AG08396 (cell line): Measurements from ENCODE around the gene RFX8.
"Not testable (repeated sequence)": the region's sequence is repeated elsewhere in the genome, so short reads cannot be mapped to it uniquely, and the experiment has no call there.

Experiments
- DNase-seq: peaks from one replicate; pipeline ENCODE4 v3.0.0; 2012; ENCODE audit warnings: low spot score, mixed read lengths

Gene RFX8

GRCh38 chr2:101440127-101440738, 34.7 kb downstream of the RFX8 start:
- DNase-seq, result no peak

DNA sequence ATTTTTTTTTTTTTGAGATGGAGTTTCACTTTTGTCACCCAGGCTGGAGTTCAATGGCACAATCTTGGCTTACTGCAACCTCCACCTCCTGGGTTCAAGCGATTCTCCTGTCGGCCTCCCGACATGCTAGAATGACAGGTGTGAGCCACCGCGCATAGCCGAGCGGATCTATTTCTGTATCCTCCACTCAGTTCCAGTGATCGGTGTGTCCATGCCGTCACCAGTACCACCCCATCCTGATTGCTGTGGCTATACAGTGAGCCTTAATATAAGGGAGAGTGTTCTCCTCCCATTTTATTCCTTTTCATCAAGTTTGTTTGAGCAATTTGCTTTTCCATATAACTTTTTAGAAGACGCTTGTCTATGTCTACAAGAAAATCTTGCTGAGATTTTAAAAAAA, 35.2 kb downstream of the RFX8 start:
- no peak for DNase-seq

GRCh38 chr2:101438555-101438954, 36.4 kb downstream of the RFX8 start:
- DNase-seq, result not testable (repeated sequence)

GRCh38 chr2:101435001-101435862, 39.7 kb downstream of the RFX8 start:
- DNase-seq, result no peak

DNA sequence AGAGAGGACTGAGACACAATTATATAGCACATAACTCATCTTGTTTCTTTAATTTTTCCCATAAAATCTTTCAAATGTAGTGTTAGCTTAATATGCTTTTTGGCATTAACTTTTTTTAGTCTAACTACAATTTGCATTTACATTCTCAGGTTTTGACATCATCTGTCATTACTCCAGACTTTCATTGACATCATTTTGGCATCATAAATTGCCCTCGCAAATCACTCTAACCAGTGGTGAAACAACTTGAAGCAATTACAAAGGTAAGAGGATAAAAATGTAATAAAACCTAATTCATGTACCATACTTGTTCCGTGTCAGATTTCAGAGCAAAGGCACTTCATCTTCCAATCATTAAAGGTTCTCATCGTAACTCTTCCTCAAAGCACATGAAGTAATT, 41.4 kb downstream of the RFX8 start:
- no peak for DNase-seq

- DNase-seq, result peak; percentile 34
Measured at GRCh38 chr2:101432411-101433181, 42.3 kb downstream of the RFX8 start.

GRCh38 chr2:101431486-101431885, 43.4 kb downstream of the RFX8 start:
- DNase-seq, result no peak

DNA sequence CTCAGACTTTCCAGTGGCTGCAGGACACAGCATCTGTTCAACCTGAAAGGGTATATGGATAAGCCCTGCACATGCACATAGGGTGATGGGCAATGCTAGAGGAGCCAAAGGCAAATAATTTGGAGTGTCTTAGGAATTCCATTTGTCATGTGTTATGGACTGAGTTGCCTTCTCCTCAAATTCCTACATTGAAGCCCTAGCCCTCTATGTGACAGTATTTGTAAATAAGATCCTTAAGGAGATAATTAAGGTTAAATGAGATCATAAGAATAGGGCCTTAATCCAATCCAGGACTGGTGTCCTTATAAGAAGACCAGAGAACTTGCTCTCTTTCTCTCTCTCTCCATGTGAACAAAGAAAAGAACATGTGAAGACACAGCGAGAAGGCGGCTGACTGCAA, 44.8 kb downstream of the RFX8 start:
- DNase-seq, result no peak

GRCh38 chr2:101429453-101429852, 45.5 kb downstream of the RFX8 start:
- DNase-seq, result no peak

DNA sequence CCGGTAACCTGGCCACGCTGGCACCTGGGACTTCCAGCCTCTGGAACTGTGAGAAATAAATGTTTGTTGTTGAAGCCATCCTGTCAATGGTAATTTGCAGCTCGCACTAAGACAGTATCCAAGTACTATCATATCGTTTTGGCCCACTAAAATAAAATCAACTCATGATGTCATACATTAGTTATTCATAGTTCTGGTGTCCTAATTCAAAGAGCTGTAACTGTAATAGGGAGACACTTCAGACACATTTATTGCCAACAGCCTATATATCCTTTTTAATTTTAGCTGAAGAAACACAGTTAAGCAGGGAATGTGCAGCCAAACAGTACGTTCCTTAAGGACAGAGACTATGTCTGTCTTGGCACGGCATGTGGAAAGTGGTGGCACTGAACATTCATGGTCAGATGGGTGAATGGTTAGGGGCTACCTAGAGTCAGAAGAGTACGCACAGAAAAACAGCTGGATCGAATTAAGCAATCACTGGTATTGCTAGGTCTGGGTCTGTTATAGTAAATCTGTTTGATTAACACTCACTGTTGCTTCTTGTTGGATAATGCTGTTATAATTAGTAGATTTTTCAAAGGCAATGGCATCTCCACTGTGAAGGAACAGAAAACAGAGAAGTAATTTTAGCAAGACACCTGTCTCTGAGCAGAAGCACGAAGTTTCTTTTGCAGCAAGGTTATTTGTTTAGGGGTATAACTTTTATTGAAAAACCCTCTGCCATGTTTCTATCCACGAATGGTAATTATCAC, 46.3 kb downstream of the RFX8 start:
- DNase-seq, result no peak

DNA sequence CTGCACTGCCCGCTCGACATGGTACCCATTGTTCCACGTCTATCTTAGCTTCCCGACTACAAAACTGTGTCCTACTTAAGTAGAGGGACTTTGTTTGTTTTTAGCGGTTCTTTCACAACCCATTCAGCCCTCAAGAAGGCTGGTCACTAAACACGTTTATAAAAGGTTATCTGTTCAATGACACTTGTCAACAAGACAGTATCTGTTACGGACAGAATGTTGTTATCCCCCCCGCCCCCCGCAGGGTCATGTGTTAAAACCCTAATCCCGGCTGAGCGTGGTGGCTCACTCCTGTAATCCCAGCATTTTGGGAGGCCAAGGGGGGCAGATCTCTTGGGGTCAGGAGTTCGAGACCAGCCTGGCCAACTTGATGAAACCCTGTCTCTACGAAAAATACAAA, 47.2 kb downstream of the RFX8 start:
- no peak for DNase-seq

GRCh38 chr2:101427240-101427639, 47.7 kb downstream of the RFX8 start:
- no peak for DNase-seq

DNA sequence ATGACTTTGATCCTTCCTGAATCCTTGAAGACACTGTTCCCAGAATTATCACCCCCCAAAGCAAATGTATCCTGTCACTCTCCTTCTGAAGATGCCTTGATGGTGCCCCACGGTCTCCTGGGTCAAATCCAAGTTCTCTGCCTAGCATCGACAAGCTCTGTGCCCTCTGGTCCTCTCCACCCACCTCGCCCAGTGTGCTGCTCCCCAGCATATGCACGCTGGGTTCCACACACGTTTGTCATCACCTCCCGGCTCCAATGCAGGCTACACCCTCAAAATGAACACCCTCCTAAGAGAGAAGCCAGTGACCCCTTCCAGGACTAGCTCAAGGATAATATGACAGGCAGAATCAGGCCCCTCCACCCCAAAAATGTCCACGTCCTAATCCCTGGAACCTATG, 48.1 kb downstream of the RFX8 start:
- DNase-seq, result no peak

DNA sequence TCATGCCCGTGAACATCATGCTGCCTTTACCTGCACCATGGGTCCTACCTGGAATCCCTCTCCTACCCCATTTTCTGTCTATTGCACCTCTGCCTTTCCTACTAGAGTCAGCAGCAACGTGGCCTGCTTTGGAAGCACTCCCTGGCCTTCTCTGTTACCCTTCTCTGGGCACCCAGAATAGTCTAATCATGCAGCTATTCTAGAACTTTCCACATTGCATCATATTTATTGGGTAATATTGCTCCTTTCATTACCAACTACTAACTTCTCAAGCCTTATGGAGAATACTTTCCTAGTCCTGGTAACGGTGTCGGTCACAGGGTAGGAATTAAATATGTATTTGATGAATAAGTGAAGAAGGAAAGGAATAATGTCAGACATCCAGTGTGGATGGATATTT, 54.3 kb downstream of the RFX8 start:
- no peak for DNase-seq

DNA sequence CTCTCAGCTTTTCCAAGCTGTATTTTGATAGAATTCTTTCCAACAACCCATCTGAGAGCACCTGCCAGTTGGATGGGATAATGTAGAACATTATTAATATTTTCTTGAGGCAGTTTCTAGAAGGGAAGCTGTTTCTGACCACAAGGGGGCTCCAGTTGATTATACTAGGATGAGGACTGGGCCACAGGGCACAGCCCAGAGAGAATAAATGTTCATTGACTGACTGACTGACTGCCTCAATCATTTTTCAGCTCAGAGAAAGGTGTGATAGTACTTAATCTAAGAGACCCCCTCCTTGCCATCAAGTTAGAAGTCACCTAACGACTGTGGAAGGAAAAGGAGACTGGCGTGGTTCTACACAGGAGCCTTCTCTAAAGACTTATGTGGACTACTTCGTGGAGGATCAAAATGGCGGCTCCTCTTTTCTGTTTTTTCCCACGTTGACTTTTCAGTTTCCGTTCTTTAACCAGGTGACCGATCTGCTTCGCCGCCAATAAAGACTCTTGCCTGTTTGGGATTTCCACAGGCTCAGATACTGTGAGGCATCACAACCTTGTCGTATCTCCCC, 55.7 kb downstream of the RFX8 start:
- DNase-seq, result peak; percentile 68

DNA sequence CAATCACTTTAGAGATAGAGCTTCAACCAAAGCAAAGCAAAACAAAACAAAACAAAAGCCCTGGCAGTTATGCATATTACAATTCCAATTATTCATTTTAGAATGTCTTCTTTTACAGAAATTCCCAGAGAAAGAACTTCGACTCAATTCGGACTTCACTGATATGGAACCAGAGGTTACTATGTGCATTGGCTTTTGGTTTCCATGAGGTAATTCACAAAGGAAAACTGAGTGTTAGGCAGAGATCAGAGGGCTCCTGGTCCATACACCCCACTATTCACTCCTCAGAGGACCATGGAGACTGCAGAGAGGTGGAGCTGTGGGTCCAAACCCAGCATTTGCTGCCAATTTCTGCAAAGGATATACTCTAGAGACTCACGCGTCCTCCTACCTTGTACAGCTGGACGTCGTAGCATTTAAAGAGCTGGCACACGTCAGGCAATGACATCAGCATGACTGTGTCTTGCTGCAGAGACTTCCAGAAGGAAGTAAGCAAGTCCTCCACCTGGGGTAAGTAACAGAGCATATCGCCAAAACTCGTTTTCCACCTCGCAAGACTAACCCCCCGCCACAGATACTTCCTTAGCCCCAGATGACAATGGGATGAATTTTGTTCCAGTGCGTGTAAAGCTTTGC, 56.3 kb downstream of the RFX8 start:
- no peak for DNase-seq

GRCh38 chr2:101416609-101417008, 58.3 kb downstream of the RFX8 start:
- DNase-seq, result no peak

DNA sequence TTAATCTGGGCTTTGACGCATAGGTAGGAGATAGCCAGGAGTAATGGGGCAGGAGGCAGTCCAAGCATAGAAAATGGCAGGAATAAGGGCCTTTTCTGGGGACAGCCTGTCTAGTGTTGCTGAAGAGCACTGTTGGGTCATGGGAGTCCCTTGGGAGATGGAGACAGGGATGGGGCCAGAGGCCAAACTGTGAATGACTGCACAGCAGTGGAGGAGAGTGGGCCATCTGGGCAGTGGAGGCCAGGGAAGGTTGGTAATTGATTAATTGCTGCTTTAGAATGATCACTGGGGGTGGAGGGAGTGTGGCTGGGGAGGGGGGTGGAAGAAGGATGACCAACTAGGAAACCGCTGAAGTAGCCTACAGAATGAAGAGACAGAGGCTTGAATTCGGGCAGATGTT, 59.0 kb downstream of the RFX8 start:
- no peak for DNase-seq

DNA sequence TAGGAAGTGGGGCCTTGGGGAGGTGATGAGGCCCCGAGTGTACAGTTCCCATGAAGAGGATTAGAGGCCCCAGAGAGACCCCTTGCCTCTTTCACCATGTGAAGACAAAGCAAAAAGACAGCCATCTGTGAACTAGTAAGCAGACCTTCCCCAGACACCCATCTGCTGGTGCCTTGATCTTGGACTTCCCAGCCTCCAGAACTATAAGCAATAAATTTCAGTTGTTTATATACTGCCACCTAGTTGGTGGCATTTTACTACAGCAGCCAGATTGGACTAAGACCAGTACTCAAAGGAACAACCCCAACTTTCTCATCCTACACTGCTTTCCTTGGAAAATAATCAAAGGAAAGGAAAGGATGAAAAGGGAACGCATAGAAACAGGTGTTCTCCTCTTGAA, 59.7 kb downstream of the RFX8 start:
- no peak for DNase-seq

DNA sequence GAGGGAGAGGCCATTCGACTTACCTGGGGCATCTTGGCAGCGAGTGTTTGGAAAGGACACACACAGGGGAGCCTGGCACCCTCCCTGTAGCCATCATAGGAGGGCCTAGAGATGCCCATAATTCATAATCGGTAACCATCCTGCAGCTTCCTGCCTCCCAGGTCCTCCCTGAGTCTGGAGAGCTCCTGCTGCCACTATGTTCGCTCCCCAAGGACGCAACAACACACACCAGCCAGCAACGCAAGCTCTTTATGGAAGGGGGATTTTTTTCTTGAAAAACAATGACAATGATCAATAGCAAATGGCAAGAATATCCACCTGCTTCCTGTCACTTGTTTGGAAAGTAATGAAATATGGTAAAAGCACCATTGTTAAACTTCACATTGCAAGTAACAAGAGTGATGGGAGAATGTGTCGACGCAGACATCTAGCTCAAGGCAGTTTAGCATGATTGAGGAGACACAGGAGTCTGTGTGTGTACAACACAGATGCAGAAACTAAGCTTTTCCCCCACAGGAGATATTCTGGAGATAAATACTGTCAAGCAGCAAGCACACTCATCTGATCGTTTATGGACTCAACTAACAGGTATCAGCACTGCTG, 62.7 kb downstream of the RFX8 start:
- no peak for DNase-seq

DNA sequence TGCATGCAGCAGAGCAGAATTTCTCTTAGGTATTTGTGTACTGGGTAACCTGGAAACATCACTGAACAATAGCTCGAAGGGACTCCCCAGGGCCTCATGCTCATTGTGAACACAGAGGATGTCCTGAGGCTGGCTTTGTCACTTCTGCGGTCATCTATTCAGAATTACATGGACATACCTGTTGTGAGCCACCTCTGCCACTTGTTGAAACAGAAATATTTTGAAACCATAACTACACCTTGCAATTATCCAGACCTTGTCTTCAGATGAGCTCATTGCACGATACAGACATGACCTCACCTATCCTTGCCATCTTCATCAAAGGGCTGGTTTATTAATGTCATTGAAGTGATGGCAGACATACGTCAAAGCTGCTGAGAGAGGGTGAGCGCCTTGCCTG, 64.2 kb downstream of the RFX8 start:
- no peak for DNase-seq
